HT-29 (cell line): ENCODE measurements around the gene RTKN2. TPM values are rescaled to one million over a fixed set of nuclear protein-coding genes. Genes with fewer than 3 reads are reported as not detected.
"Not testable (repeated sequence)": the region's sequence is repeated elsewhere in the genome, so short reads cannot be mapped to it uniquely, and the experiment has no call there.

Experiments used
- DNase-seq: peaks from one replicate; pipeline ENCODE4 v3.0.0-alpha.2; 2015; ENCODE audit warnings: low spot score
- total RNA-seq: library from RNA; depleted of rRNA; stranded (reverse); fragments of >200 nt; shearing (Covaris generic); gene quantifications from 2 replicates; pipeline ENCODE4 v1.2.3, GENCODE V29; 2014

RTKN2 gene
- total RNA-seq, 1 experiment from 2014 or later, result 3.7 TPM

DNA sequence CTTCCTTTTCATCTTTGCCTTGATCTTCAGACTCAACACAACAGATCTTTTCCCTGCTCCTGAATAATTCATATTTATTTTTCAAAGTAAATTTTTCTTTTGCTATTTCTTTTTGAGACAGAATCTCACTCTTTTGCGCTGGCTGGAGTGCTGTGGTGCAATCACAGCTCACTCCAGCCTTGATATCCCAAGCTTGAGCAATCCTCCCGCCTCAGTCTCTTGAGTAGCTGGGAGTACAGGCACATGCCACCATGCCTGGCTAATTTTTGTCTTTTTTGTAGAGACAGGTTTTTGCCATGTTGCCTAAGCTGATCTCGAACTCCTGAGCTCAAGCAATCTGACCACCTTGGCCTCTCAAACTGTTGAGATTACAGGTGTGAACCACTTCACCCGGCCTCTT lies 9.2 kb downstream of the RTKN2 start:
- DNase-seq, result no peak

DNA sequence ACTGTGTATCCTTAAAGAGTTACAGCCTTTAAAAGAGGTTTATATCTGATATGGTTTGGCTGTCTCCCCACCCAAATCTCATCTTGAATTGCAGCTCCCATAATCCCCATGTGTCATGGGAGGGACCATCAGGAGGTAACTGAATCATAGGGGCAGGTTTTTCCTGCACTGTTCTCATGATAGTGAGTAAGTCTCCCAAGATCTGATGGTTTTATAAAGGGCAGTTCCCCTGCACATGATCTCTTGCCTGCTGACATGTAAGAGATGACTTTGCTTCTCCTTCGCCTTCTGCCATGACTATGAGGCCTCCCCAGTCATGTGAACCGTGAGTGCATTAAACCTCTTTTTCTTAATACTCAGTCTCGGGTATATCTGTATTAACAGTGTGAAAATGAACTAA lies 9.7 kb downstream of the RTKN2 start:
- DNase-seq, result no peak

- no peak for DNase-seq
Observed at GRCh38 chr10:62253704-62254103, 14.9 kb downstream of the RTKN2 start.

GRCh38 chr10:62252051-62252450 lies 16.6 kb downstream of the RTKN2 start:
- no peak for DNase-seq

DNA sequence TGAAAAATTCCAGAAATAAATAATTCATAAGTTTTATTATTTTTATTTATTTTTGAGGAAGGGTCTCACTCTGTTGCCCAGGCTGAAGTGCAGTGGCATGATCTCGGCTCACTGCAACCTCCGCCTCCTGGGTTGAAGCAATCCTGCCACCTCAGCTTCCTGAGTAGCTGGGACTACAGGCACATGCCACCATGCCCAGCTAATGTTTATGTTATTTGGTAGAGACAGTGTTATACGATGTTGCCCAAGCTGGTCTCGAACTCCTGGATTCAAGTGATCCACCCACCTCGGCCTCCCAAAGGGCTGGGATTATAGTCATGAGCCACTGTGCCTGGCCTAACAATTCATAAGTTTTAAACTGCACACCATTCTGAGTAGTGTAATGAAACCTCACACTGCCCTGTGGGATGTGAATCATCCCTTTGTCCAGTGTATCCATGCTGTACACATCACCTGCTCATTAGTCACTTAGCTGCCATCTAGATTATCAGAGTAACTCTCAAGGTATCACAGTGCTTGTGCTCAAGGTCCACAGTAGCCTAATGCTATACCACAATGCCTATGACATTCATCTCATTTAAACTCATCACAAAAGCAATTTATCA lies 17.9 kb downstream of the RTKN2 start:
- DNase-seq, result peak; percentile 26

DNA sequence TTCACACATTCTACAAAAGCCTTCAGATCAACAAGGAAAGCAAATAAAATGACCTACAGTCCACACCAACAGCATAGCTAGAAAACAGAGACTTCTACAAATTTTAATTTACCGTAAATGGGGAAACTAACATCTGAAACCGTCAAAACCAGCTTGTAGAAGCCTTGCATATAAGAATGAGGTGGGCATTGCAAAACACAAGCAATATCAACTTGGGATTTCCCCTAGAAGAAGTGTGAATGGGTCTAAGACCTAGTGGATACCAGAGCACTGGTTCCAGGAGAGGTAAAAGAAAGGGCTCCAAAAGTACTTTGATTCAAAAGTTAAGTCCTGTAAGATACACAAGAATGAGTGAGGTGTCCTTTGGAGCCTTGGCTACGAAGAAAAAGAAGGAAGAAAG lies 18.7 kb downstream of the RTKN2 start:
- no peak for DNase-seq

DNA sequence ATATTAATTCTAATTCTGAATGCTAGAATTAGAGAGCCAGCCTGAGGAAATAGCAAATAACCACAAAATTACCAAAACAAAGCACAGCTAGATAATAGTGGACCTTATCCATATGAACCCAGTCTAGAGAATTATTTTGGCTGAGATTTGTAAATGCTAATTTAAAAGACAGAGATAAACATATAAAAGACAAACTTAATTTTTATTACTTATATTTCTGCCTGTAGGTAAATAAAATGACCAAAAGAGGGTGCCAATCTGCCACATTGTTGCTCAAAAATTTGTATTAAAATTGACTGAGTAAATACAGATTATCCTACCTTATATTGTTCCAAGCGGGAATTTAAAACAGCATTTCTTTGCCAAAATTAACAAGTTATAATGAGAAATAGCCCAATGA lies 20.2 kb downstream of the RTKN2 start:
- peak; percentile 22 for DNase-seq

- DNase-seq, result peak; percentile 83
Observed at GRCh38 chr10:62244785-62245467, 23.7 kb downstream of the RTKN2 start.

DNA sequence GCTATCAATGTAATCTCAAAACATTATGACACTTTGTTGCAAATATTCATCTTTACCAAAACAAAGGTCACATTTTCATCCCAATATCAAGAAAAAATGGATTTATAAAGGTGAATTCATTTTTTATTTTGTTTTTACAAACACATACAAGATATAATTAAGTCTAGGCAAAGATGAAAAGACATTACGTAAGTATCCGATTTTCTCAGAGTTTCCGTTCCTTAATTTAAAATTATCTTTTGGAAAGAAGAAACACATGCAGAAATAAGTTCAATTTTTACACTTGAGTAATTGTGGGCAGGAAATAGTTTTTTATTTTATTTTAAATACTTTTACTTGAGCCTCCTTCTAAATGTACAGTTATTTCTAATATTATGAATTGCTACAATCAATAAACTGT lies 24.6 kb downstream of the RTKN2 start:
- no peak for DNase-seq

DNA sequence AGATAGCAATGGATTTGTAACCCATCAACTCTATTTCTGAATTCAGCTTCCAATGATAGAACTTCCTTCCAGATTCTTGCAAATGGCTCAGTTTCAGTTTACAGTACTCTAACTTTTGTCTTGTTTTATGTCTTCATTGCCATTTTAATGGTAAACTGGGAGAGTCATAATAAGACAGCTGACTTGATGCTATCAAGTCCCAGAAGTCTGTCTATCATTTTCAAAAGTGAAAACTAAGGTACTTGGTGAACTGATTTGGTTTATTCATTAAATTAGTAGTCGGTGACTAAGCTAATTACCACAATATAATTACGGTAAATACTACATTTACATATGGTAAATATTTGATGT lies 25.0 kb downstream of the RTKN2 start:
- no peak for DNase-seq

DNA sequence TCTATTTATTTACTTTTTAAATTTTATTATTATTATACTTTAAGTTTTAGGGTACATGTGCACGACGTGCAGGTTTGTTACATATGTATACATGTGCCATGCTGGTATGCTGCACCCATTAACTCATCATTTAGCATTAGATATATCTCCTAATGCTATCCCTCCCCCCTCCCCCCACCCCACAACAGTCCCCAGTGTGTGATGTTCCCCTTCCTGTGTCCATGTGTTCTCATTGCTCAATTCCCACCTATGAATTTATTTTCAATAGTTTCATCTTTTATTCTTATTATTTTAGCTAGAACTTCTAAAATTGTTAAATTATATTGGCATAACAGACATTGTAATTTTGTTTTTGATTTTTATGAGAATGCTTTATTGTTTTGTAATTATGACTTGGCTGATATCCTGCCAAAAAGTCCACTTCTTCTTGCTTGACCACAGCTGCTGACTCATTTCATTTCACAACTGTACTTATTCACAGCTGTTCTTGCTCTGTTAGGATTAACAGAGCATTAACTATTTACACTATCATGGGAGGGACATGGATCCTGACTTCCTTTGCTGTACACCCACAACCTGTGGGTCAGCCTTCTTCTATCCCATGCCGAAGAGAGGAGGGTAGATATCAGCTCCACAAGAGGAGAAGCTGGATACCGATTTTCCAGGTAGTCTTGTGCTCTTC lies 25.5 kb downstream of the RTKN2 start:
- DNase-seq, result peak; percentile 70

GRCh38 chr10:62241521-62241920 lies 27.1 kb downstream of the RTKN2 start:
- not testable (repeated sequence) for DNase-seq

DNA sequence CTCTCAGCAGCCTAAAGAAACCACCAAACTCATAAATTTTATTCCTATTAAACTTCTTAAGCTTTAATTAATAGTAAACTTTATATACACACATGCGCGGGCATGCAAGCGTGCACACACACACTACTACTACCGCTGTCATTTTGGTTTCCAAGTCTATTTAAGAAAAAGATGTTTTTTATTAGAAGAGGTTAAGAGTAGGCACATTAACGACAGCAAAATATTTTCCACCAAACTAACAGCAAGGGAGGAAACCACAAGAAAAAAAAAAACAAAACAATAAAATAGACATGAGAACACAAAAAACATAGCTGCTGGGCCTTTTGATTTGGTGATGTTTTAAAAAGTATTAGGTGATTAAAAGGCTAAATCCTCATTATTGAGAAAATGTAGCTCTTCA lies 28.6 kb downstream of the RTKN2 start:
- DNase-seq, result no peak

GRCh38 chr10:62238880-62239279 lies 29.8 kb downstream of the RTKN2 start:
- no peak for DNase-seq

- no peak for DNase-seq
Observed at GRCh38 chr10:62237966-62238365, 30.7 kb downstream of the RTKN2 start.

DNA sequence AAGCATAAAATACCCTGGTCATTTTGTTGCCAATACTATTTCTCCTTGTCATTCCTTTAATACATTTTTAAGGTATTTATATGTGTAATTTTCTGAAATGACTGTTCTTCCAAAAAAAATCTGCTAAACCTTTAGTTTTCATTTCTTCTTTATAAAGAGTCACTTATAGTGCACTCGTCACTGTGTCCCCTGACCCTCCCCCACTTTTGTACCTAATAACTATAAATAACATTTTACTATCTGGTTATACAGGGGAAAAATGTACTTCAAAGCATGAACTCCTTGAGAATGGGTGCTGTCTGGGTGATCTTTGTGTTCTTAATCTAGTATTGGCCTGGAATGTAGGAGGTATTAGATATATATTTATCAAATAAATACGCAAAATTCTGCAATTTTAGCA lies 31.1 kb downstream of the RTKN2 start:
- DNase-seq, result no peak

DNA sequence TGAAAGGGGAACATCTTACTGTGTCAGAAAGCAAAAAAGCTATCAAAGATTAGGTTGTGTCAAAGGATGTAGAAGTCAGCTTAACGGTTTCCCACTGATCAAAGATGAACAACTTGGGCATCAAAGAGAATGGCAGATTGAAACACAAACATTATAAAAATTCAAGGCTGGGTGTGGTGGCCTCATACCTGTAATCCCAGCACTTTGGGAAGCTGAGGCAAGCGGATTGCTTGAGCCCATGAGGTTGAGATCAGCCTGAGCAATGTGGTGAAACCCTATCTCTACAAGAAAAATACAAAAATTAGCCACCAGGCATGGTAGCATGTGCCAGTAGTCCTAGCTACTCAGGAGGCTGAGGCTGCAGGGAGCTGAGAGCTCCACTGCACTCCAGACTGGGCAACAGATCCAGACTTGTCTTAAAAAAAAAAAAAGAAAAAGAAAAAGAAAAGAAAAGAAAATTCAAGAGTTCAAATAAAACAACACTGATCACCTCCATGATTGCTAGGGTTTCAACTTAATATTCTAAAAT lies 34.5 kb downstream of the RTKN2 start:
- DNase-seq, result no peak

DNA sequence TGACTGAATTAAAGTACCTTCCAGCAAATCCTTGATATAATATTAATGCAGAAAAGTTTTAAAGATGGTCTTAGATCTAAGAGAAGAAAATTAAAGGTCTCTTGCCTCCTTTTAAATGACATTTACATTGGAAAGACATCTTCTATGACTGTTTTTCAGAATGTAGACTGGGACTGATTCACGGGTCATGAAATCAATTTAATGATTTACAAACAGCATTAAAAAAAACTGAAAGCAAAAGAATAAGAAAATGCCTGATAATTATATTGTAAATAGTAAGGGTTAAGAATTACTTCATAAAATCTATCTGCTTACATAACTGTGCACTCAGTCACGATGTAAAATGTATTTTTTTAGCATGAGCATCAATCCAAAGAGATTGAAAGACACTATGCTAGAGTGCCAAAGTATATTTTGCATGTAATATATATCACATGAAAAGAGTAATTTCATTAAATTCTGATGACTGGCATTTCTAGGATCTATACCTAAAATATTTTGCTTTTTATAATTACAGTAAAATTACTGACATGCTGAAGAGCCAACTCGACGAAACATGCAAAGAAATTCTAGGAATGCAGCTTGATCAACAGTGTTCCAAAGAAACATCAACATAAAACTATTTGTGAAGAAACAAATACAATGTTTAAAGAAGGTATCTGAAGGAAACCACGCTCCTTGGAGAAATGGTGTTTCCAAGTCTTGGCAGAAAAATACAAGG lies 35.1 kb downstream of the RTKN2 start:
- no peak for DNase-seq

DNA sequence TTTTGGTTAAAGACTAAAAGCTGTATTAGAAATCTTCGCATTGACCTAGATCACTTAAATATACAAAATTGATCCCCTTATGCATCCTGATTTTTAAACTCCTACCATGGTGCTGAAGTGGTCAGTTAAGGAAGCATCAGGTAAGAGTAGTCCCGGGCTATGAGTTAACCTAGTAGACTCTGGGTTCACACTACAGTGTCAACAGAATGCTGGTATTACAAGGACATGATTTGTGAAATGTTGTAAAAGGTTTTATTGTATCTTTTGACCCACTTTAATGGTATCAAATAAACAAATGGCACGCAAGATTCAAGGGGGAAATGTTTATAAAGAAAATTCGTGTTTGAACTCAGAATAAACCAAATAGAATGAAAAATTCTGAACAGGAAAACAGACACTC lies 36.8 kb downstream of the RTKN2 start:
- no peak for DNase-seq

GRCh38 chr10:62231371-62231770 lies 37.3 kb downstream of the RTKN2 start:
- DNase-seq, result no peak

DNA sequence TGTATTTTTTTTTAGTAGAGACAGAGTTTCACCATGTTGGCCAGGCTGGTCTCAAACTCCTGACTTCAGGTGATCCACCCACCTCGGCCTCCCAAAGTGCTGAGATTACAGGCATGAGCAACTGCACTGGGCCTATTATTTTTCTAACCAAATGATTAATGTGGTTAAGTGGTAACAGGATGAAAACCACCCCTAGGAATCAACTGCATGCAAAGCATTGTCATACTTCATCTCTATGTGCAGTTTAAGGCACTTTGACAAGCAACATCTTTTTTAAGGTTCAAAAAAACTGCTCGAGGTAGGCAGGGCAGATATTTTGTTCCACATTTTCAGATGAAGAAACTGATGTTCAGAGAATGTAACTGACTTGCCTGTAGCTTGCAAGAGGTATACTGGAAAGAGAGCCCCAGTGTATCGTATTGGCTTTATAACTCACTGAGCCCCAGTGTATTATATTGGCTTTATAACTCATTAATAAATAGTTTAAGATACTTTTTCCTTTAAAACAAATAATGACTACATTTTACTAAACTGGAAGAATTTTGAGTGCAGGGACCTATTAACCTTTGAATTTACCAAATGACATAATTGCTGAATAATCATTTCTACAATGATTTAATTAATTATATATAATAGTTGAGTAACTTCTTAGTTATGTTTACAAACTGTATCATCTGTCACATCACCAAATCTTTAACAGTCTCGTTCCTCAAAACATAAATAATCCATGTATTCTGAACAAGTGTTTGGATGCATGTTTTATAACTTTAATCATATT lies 38.1 kb downstream of the RTKN2 start:
- DNase-seq, result no peak
